Activated T-helper 2 cell treated with anti-CD3 and anti-CD28 coated beads, Interferon-gamma antibody, Interleukin-2, Interleukin-4, amounts not matched to agents 10 μg/mL and 5 μg/mL and 100 μg/mL, durations not matched to agents 14 hours and 24 hours and 36 hours (primary cell): ENCODE results near the gene USP17L5. TPM values are rescaled to one million over a fixed set of nuclear protein-coding genes. Genes with fewer than 3 reads are reported as not detected.
"Not testable (repeated sequence)": the region's sequence is repeated elsewhere in the genome, so short reads cannot be mapped to it uniquely, and the experiment has no call there.

Source experiments
- DNase-seq: peaks from one replicate; pipeline ENCODE4 v3.0.0; 2021; ENCODE audit warnings: low spot score
- H3K27ac Mint-ChIP-seq: one replicate; pipeline ENCODE4 v1.8.0; 2021; ENCODE audit warnings: mixed read lengths
- H3K27me3 Mint-ChIP-seq: one replicate; pipeline ENCODE4 v1.8.0; 2021; ENCODE audit warnings: low read depth, mixed read lengths
- H3K36me3 Mint-ChIP-seq: one replicate; pipeline ENCODE4 v1.8.0; 2021; ENCODE audit warnings: low read depth, mixed read lengths
- H3K4me1 Mint-ChIP-seq: one replicate; pipeline ENCODE4 v1.8.0; 2021; ENCODE audit warnings: low read depth, mixed read lengths
- H3K4me3 Mint-ChIP-seq: one replicate; pipeline ENCODE4 v1.8.0; 2021; ENCODE audit warnings: low read depth, mild to moderate bottlenecking, moderate library complexity, mixed read lengths
- H3K9me3 Mint-ChIP-seq: one replicate; pipeline ENCODE4 v1.8.0; 2021; ENCODE audit warnings: mixed read lengths
- intact Hi-C: fragments of 100-400 bp; cut with micrococcal nuclease; formaldehyde crosslinking; loops from one replicate; pipeline ENCODE4 v1.15.1; 2023
- total RNA-seq: library from RNA; stranded (reverse); gene quantifications from 2 replicates; pipeline ENCODE4 v1.2.3, GENCODE V29; 2022

The USP17L5 gene, protein sequence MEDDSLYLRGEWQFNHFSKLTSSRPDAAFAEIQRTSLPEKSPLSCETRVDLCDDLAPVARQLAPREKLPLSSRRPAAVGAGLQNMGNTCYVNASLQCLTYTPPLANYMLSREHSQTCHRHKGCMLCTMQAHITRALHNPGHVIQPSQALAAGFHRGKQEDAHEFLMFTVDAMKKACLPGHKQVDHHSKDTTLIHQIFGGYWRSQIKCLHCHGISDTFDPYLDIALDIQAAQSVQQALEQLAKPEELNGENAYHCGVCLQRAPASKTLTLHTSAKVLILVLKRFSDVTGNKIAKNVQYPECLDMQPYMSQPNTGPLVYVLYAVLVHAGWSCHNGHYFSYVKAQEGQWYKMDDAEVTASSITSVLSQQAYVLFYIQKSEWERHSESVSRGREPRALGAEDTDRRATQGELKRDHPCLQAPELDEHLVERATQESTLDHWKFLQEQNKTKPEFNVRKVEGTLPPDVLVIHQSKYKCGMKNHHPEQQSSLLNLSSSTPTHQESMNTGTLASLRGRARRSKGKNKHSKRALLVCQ
- not detected in 2 replicates for total RNA-seq

DNA sequence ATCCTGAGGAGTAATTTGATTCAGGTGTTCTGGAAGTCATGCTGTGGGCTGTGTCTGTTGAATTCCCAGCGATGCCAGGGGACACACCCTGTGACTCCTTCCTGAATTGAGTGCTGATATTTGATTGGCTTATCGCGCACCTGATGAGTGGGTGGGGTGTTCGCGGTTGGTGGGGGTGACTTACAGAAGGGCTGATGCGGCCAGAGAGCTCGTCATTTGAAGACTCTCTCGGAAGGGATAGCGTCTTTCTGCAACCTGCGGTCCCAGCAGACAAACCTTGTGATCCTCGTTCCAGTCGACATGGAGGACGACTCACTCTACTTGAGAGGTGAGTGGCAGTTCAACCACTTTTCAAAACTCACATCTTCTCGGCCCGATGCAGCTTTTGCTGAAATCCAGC, at the start of gene USP17L5:
USP17L5 (plus strand) TSS at position 301 of the 400 bp plus-strand sequence; CDS start at position 301, 0 bp downstream.
- H3K4me3 Mint-ChIP-seq, intact Hi-C loops, H3K27me3 Mint-ChIP-seq, H3K9me3 Mint-ChIP-seq, H3K4me1 Mint-ChIP-seq, H3K27ac Mint-ChIP-seq, DNase-seq, H3K36me3 Mint-ChIP-seq: not testable (repeated sequence)

DNA sequence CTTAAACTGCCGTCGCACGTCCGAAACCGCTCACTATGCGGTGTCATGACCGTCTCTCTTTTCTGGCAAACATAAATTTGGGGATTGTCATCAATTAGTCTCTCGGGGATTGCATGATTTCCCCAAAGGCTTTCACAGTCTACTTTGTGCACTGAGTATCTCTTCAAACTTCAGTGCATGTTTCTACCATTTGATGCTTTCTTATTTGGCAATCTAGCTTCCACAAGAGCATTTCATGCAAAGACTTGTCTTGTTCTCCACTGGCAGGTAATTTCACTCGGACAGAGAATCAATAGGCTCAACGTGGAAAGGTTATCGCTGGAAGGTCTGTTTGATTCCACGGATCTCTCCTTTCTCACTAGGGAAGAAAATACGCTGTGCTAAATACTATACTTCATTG, 15.0 kb upstream of the USP17L5 start:
- H3K36me3 Mint-ChIP-seq, H3K4me1 Mint-ChIP-seq, H3K27ac Mint-ChIP-seq, H3K4me3 Mint-ChIP-seq, intact Hi-C loops, H3K9me3 Mint-ChIP-seq, H3K27me3 Mint-ChIP-seq, DNase-seq: not testable (repeated sequence)

DNA sequence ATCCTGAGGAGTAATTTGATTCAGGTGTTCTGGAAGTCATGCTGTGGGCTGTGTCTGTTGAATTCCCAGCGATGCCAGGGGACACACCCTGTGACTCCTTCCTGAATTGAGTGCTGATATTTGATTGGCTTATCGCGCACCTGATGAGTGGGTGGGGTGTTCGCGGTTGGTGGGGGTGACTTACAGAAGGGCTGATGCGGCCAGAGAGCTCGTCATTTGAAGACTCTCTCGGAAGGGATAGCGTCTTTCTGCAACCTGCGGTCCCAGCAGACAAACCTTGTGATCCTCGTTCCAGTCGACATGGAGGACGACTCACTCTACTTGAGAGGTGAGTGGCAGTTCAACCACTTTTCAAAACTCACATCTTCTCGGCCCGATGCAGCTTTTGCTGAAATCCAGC, 14.3 kb upstream of the USP17L5 start, which contains the start of gene USP17L24:
USP17L24 (plus strand) TSS at position 301 of the 400 bp plus-strand sequence; CDS start at position 301, 0 bp downstream.
- H3K27me3 Mint-ChIP-seq, H3K36me3 Mint-ChIP-seq, H3K27ac Mint-ChIP-seq, H3K9me3 Mint-ChIP-seq, intact Hi-C loops, DNase-seq, H3K4me3 Mint-ChIP-seq, H3K4me1 Mint-ChIP-seq: not testable (repeated sequence)

DNA sequence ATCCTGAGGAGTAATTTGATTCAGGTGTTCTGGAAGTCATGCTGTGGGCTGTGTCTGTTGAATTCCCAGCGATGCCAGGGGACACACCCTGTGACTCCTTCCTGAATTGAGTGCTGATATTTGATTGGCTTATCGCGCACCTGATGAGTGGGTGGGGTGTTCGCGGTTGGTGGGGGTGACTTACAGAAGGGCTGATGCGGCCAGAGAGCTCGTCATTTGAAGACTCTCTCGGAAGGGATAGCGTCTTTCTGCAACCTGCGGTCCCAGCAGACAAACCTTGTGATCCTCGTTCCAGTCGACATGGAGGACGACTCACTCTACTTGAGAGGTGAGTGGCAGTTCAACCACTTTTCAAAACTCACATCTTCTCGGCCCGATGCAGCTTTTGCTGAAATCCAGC, 9.6 kb upstream of the USP17L5 start, which contains the start of gene USP17L25:
USP17L25 (plus strand) TSS at position 301 of the 400 bp plus-strand sequence; CDS start at position 301, 0 bp downstream.
- H3K4me1 Mint-ChIP-seq, intact Hi-C loops, DNase-seq, H3K36me3 Mint-ChIP-seq, H3K9me3 Mint-ChIP-seq, H3K27ac Mint-ChIP-seq, H3K27me3 Mint-ChIP-seq, H3K4me3 Mint-ChIP-seq: not testable (repeated sequence)

DNA sequence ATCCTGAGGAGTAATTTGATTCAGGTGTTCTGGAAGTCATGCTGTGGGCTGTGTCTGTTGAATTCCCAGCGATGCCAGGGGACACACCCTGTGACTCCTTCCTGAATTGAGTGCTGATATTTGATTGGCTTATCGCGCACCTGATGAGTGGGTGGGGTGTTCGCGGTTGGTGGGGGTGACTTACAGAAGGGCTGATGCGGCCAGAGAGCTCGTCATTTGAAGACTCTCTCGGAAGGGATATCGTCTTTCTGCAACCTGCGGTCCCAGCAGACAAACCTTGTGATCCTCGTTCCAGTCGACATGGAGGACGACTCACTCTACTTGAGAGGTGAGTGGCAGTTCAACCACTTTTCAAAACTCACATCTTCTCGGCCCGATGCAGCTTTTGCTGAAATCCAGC, 4.8 kb upstream of the USP17L5 start, which contains the start of gene USP17L26:
USP17L26 (plus strand) TSS at position 301 of the 400 bp plus-strand sequence; CDS start at position 301, 0 bp downstream.
- intact Hi-C loops, H3K9me3 Mint-ChIP-seq, H3K27me3 Mint-ChIP-seq, DNase-seq, H3K36me3 Mint-ChIP-seq, H3K4me1 Mint-ChIP-seq, H3K4me3 Mint-ChIP-seq, H3K27ac Mint-ChIP-seq: not testable (repeated sequence)

DNA sequence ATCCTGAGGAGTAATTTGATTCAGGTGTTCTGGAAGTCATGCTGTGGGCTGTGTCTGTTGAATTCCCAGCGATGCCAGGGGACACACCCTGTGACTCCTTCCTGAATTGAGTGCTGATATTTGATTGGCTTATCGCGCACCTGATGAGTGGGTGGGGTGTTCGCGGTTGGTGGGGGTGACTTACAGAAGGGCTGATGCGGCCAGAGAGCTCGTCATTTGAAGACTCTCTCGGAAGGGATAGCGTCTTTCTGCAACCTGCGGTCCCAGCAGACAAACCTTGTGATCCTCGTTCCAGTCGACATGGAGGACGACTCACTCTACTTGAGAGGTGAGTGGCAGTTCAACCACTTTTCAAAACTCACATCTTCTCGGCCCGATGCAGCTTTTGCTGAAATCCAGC, 4.6 kb downstream of the USP17L5 start, which contains the start of gene USP17L27:
USP17L27 (plus strand) TSS at position 301 of the 400 bp plus-strand sequence; CDS start at position 301, 0 bp downstream.
- H3K36me3 Mint-ChIP-seq, H3K27ac Mint-ChIP-seq, H3K27me3 Mint-ChIP-seq, H3K4me3 Mint-ChIP-seq, intact Hi-C loops, H3K4me1 Mint-ChIP-seq, H3K9me3 Mint-ChIP-seq, DNase-seq: not testable (repeated sequence)

DNA sequence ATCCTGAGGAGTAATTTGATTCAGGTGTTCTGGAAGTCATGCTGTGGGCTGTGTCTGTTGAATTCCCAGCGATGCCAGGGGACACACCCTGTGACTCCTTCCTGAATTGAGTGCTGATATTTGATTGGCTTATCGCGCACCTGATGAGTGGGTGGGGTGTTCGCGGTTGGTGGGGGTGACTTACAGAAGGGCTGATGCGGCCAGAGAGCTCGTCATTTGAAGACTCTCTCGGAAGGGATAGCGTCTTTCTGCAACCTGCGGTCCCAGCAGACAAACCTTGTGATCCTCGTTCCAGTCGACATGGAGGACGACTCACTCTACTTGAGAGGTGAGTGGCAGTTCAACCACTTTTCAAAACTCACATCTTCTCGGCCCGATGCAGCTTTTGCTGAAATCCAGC, 9.4 kb downstream of the USP17L5 start, which contains the start of gene USP17L28:
USP17L28 (plus strand) TSS at position 301 of the 400 bp plus-strand sequence; CDS start at position 301, 0 bp downstream.
- H3K4me3 Mint-ChIP-seq, H3K9me3 Mint-ChIP-seq, H3K36me3 Mint-ChIP-seq, H3K4me1 Mint-ChIP-seq, H3K27ac Mint-ChIP-seq, H3K27me3 Mint-ChIP-seq, DNase-seq, intact Hi-C loops: not testable (repeated sequence)

DNA sequence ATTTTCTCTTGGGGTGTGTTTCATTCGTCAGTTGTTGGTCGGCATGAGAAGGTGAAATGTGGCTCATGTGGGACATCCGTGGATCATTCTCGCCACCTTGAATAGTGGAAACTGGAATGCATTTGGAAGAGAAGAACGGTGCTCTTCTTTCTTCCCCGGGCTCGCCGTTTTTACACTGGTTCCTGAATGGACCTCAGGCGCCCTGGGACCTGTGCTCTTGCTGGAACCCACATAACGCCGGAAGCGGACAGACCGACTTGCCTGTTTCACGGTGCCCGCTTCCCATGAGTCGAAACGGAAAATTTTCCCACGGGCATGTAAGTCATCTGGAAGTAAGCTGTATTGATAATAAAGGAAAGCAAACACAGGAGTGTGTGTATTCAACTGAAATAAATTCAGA, 11.7 kb downstream of the USP17L5 start:
- intact Hi-C loops, H3K36me3 Mint-ChIP-seq, H3K27ac Mint-ChIP-seq, H3K9me3 Mint-ChIP-seq, H3K4me3 Mint-ChIP-seq, DNase-seq, H3K4me1 Mint-ChIP-seq, H3K27me3 Mint-ChIP-seq: not testable (repeated sequence)

DNA sequence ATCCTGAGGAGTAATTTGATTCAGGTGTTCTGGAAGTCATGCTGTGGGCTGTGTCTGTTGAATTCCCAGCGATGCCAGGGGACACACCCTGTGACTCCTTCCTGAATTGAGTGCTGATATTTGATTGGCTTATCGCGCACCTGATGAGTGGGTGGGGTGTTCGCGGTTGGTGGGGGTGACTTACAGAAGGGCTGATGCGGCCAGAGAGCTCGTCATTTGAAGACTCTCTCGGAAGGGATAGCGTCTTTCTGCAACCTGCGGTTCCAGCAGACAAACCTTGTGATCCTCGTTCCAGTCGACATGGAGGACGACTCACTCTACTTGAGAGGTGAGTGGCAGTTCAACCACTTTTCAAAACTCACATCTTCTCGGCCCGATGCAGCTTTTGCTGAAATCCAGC, 14.1 kb downstream of the USP17L5 start, which contains the start of gene USP17L29:
USP17L29 (plus strand) TSS at position 301 of the 400 bp plus-strand sequence; CDS start at position 301, 0 bp downstream.
- H3K4me3 Mint-ChIP-seq, H3K36me3 Mint-ChIP-seq, H3K27me3 Mint-ChIP-seq, H3K4me1 Mint-ChIP-seq, H3K27ac Mint-ChIP-seq, intact Hi-C loops, H3K9me3 Mint-ChIP-seq, DNase-seq: not testable (repeated sequence)

DNA sequence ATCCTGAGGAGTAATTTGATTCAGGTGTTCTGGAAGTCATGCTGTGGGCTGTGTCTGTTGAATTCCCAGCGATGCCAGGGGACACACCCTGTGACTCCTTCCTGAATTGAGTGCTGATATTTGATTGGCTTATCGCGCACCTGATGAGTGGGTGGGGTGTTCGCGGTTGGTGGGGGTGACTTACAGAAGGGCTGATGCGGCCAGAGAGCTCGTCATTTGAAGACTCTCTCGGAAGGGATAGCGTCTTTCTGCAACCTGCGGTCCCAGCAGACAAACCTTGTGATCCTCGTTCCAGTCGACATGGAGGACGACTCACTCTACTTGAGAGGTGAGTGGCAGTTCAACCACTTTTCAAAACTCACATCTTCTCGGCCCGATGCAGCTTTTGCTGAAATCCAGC, 23.6 kb downstream of the USP17L5 start, which contains the start of gene USP17L30:
USP17L30 (plus strand) TSS at position 301 of the 400 bp plus-strand sequence; CDS start at position 301, 0 bp downstream.
- H3K4me1 Mint-ChIP-seq, H3K27me3 Mint-ChIP-seq, intact Hi-C loops, H3K36me3 Mint-ChIP-seq, H3K27ac Mint-ChIP-seq, H3K9me3 Mint-ChIP-seq, H3K4me3 Mint-ChIP-seq, DNase-seq: not testable (repeated sequence)

DNA sequence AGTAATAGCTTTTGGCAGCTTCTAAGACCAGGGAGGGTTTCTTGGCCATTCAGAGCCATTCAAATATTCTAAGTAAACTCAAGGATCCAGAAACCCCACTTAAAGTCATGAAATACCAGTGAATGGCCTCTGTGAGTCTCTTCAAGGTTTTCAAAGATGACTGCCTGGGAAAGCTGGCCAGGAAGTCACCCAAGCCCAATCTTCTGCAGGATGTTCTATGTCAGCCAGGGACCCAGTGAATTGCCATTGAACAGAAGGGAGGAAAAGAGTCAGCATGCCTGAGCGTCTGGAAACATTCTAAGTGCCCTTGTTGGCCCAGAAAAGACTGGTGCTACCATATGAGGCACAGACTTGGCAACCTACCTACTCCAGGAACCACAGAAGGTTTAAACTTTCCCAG, 40.7 kb downstream of the USP17L5 start:
- H3K4me1 Mint-ChIP-seq, intact Hi-C loops, H3K36me3 Mint-ChIP-seq, H3K27me3 Mint-ChIP-seq, H3K9me3 Mint-ChIP-seq, H3K27ac Mint-ChIP-seq, H3K4me3 Mint-ChIP-seq, DNase-seq: not testable (repeated sequence)

DNA sequence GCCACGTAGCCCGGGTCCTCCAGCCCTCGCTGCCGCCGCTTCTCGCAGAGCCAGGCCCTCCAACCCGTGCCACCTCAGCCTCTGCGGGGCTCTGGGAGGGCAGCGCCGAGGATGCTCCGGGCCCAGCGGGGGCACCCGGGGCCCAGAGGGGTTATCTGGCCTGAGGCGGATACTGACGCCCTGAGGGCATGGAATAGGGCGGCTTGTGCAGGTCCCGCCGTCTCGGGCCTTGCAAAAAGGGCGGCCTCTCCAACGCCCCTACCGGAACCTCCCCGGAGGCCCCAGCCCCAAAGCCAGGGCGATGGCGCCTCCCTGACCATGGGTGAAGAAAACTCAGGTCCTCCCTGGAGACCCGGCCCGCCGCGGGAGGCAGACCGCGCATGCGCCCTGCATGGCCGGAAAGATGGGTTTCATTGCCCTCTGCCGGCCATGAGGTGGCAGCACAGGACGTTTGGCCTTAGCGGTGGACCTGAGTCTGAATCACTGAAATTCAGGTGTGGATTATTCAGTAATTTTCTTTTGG, 41.9 kb downstream of the USP17L5 start:
- H3K27me3 Mint-ChIP-seq, H3K36me3 Mint-ChIP-seq, H3K4me1 Mint-ChIP-seq, H3K9me3 Mint-ChIP-seq, H3K27ac Mint-ChIP-seq, intact Hi-C loops: not testable (repeated sequence)
- peak overlapping the region; percentile 33 for H3K4me3 Mint-ChIP-seq
- peak; percentile 57 for DNase-seq

DNA sequence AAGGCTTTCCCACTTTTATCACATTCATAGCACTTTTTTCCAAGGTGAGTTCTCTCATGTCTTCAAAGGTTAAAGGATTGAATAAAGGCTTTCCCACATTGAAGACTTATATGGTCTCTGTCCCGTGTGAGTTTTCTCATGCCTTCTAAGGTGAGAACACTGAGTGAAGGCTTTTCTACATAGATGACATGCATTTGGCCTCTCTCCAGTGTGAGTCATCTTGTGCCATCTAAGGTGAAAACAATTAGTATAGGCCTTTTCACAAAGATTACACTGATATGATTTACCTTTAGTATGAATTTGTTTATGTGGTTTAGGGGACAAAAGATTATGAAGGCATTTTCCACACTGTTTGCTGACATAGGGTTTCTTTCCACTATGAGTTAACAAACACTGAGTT, 44.9 kb downstream of the USP17L5 start:
- peaks cover 7% of the 10 kb centered on the region for H3K27me3 Mint-ChIP-seq
- H3K27ac Mint-ChIP-seq: no peak overlapping the region
- no peak overlapping the region for H3K4me3 Mint-ChIP-seq
- intact Hi-C loops: no loop called here
- H3K36me3 Mint-ChIP-seq: no peaks in the 10 kb centered on the region
- H3K4me1 Mint-ChIP-seq: no peaks in the 10 kb centered on the region
- no peaks in the 10 kb centered on the region for H3K9me3 Mint-ChIP-seq
- no peak for DNase-seq
